Measurements from ENCODE around the gene LDLR. TPM values are rescaled to one million over a fixed set of nuclear protein-coding genes. Genes with fewer than 3 reads are reported as not detected.
"Not testable (repeated sequence)": the region's sequence is repeated elsewhere in the genome, so short reads cannot be mapped to it uniquely, and the experiment has no call there.

LDLR gene
- polyA plus RNA-seq, 2 of the 4 experiments (the other 2 are of a cell fraction) = 29.2 to 55.8 TPM

- DNase-seq (ENCODE audit: low read depth in 1 of 2, low spot score in 1 of 2); H3K4me3 ChIP-seq; ATAC-seq; POLR2A ChIA-PET; FAIRE-seq; H3K9me3 ChIP-seq: not testable (repeated sequence)
- H3K4me1 ChIP-seq = peaks cover 67% of the 10 kb centered on the region
- peak overlapping the region; percentile 98 to 100 for H3K27ac ChIP-seq
- WGBS (ENCODE audit: missing lambda C conversion rate) = 79% methylated on average over 9 of the region's 10 CpGs
- peak overlapping the region; percentile 82 for H3K4me2 ChIP-seq
- CTCF ChIA-PET = interaction anchor here (2.4 to 4.0 kb wide), 4 partner anchors 10 to 105 kb away, joined by 5 to 57 read pairs (median 14); no protein-coding TSS in a partner anchor
Observed at GRCh38 chr19:11140023-11140538, 50.8 kb downstream of the LDLR start.

GRCh38 chr19:11140896-11141295, 51.6 kb downstream of the LDLR start:
- FAIRE-seq (no peak), DNase-seq (ENCODE audit: low read depth in 1 of 2, low spot score in 1 of 2) (no peak), ATAC-seq (no peak)
- POLR2A ChIA-PET = interaction anchor here (2.8 kb wide), 1 partner anchor 57 kb away, joined by 8 read pairs; the partner anchor contains the start of gene KANK2
- Histone ChIP-seq H3K4me1 (peaks cover 67% of the 10 kb centered on the region), H3K4me2 (no peak overlapping the region), H3K4me3 (no peak overlapping the region), H3K9me3 (no peaks in the 10 kb centered on the region), H3K27ac (peak overlapping the region; percentile 98 to 100)
- 85% methylated on average over 9 of the region's 9 CpGs for WGBS (ENCODE audit: missing lambda C conversion rate)
- CTCF ChIA-PET = interaction anchor here (0.7 kb wide), 1 partner anchor 1652 kb away, joined by 3 read pairs; no protein-coding TSS in a partner anchor
- no peak for TF ChIP-seq RCOR1 (IDR thresholded peaks at IDR 0.05; ENCODE audit: low read depth, low read length)
- TF ChIP-seq HOXB5 (CRISPR knock-in tag; IDR thresholded peaks at IDR 0.05) = no peak
- no peak for TF ChIP-seq PHF8 (IDR thresholded peaks at IDR 0.05; ENCODE audit: borderline replicate concordance, low read depth)
- TF ChIP-seq BCL3 (IDR thresholded peaks at IDR 0.05) = no peak
- TF ChIP-seq CHD2 (IDR thresholded peaks at IDR 0.05; ENCODE audit: low read length, partially characterized antibody) = no peak
- no peak for TF ChIP-seq RAD21 (conservative IDR thresholded peaks at IDR 0.05 in 1 of 2, IDR thresholded peaks at IDR 0.05 in 1 of 2)
- no peak for TF ChIP-seq NPAS2 (CRISPR knock-in tag; IDR thresholded peaks at IDR 0.05; ENCODE audit: borderline replicate concordance)
- no peak for TF ChIP-seq RARB (CRISPR knock-in tag; IDR thresholded peaks at IDR 0.05)
- TF ChIP-seq ZC3H11A (IDR thresholded peaks at IDR 0.05) = no peak
- no peak for TF ChIP-seq HOXB13 (CRISPR knock-in tag; IDR thresholded peaks at IDR 0.05; ENCODE audit: low read depth)
- TF ChIP-seq CHD4 (IDR thresholded peaks at IDR 0.05; ENCODE audit: borderline replicate concordance) = no peak
- no peak for TF ChIP-seq CBX2 (IDR thresholded peaks at IDR 0.05; ENCODE audit: borderline replicate concordance, low read depth)
- no peak for TF ChIP-seq MYC (IDR thresholded peaks at IDR 0.05; ENCODE audit: borderline replicate concordance, low read length)
- TF ChIP-seq SMC3 (IDR thresholded peaks at IDR 0.05) = no peak

GRCh38 chr19:11141937-11142527, 52.8 kb downstream of the LDLR start:
- no peak for FAIRE-seq
- peak in 1 of 2 experiments; percentile 43 for DNase-seq (ENCODE audit: low read depth in 1 of 2, low spot score in 1 of 2)
- Histone ChIP-seq H3K27ac (peak overlapping the region; percentile 98 to 100), H3K9me3 (no peaks in the 10 kb centered on the region), H3K4me3 (no peak overlapping the region; the same call in 2 of the 3 replicates), H3K4me1 (peaks cover 67% of the 10 kb centered on the region), H3K4me2 (peak overlapping the region; percentile 84)
- ATAC-seq = peak; percentile 0; a peak in 1 of 6 replicates
- peak; percentile 26; the same call in 1 of the 3 replicates for TF ChIP-seq CTCF (IDR thresholded peaks at IDR 0.05)
- no peak for TF ChIP-seq BCL3 (IDR thresholded peaks at IDR 0.05)
- 10% methylated on average over 2 of the region's 9 CpGs for WGBS (ENCODE audit: missing lambda C conversion rate)
- CTCF ChIA-PET = interaction anchor here (0.6 to 1.8 kb wide), 3 partner anchors 98 to 1651 kb away, joined by 3 to 5 read pairs (median 3); no protein-coding TSS in a partner anchor
- POLR2A ChIA-PET = interaction anchor here (0.6 to 2.8 kb wide), 4 partner anchors 11 to 56 kb away, joined by 3 to 8 read pairs (median 4); partner anchors contain the start of gene KANK2
